Small intestine (tissue), 7 donors: ENCODE measurements around the gene SLC25A42. TPM values are rescaled to one million over a fixed set of nuclear protein-coding genes. Genes with fewer than 3 reads are reported as not detected.

Experiments used
- DNase-seq, 2 donors: peaks; one replicate each; pipeline versions ENCODE4 v3.0.0 to v3.0.0-alpha.2; 2013
- FAIRE-seq: peaks from 2 replicates; lab custom pipeline; 2012; peaks lifted over from hg19 to GRCh38; lab: Jason Lieb, UNC
- H3K27ac ChIP-seq, 3 donors: one replicate each; pipeline ENCODE4 v1.5.1; 2013; ENCODE audit warnings: low read length in 2 of 3, mild to moderate bottlenecking in 2 of 3, control low read depth in 1 of 3, inconsistent platforms in 1 of 3, low read depth in 1 of 3, moderate library complexity in 1 of 3
- H3K27me3 ChIP-seq, 3 donors: one replicate each; pipeline ENCODE4 v1.6.1; 2013; ENCODE audit warnings: low read length in 3 of 3, inconsistent platforms in 1 of 3; ENCODE audit not compliant: control insufficient read depth in 3 of 3, insufficient read depth in 3 of 3
- H3K36me3 ChIP-seq, 3 donors: one replicate each; pipeline ENCODE4 v1.6.1; 2013; ENCODE audit warnings: low read length in 3 of 3, inconsistent platforms in 1 of 3, low read depth in 1 of 3, mild to moderate bottlenecking in 1 of 3, moderate library complexity in 1 of 3; ENCODE audit not compliant: control insufficient read depth in 3 of 3, insufficient read depth in 2 of 3
- H3K4me1 ChIP-seq, 3 donors: one replicate each; pipeline ENCODE4 v1.6.1; 2013; ENCODE audit warnings: low read length in 2 of 3, inconsistent platforms in 1 of 3, low read depth in 1 of 3, mild to moderate bottlenecking in 1 of 3, moderate library complexity in 1 of 3; ENCODE audit not compliant: control insufficient read depth in 3 of 3, insufficient read depth in 2 of 3
- H3K4me3 ChIP-seq, 3 donors: one replicate each; pipeline ENCODE4 v1.5.1; 2013; ENCODE audit warnings: low read length in 3 of 3, control low read depth in 1 of 3, inconsistent platforms in 1 of 3, low read depth in 1 of 3, mild to moderate bottlenecking in 1 of 3, moderate library complexity in 1 of 3
- H3K9me3 ChIP-seq, 2 donors: one replicate each; pipeline ENCODE4 v1.6.1; 2013; ENCODE audit warnings: low read depth in 1 of 2, low read length in 1 of 2; ENCODE audit not compliant: control insufficient read depth in 2 of 2, insufficient read depth in 1 of 2
- WGBS, 3 donors: extraction: QIAGEN DNeasy Blood & Tissue Kit; methylation state at CpG; one replicate each; pipeline ENCODE4 v1.1.7; 2013; 5-methylcytosine and 5-hydroxymethylcytosine counted together
- polyA plus RNA-seq, 4 donors: library from polyadenylated mRNA; stranded (reverse) in 3 of 4; unstranded in 1 of 4; fragments of 200-250 nt in 3 of 4; fragments of 120-200 nt in 1 of 4; gene quantifications; one replicate each; pipeline versions ENCODE4 v1.2.1 to v1.2.3, GENCODE V29; 2013
- donor health status: healthy with polysubstance abuse.
- donor health status: control.
- donor health status: control.
- donor health status: Bipolar disorder and iron deficiency.
- donor health status: healthy.

Gene SLC25A42
- polyA plus RNA-seq, 4 donors, result 5.6 to 19.6 (median 9.4) TPM

DNA sequence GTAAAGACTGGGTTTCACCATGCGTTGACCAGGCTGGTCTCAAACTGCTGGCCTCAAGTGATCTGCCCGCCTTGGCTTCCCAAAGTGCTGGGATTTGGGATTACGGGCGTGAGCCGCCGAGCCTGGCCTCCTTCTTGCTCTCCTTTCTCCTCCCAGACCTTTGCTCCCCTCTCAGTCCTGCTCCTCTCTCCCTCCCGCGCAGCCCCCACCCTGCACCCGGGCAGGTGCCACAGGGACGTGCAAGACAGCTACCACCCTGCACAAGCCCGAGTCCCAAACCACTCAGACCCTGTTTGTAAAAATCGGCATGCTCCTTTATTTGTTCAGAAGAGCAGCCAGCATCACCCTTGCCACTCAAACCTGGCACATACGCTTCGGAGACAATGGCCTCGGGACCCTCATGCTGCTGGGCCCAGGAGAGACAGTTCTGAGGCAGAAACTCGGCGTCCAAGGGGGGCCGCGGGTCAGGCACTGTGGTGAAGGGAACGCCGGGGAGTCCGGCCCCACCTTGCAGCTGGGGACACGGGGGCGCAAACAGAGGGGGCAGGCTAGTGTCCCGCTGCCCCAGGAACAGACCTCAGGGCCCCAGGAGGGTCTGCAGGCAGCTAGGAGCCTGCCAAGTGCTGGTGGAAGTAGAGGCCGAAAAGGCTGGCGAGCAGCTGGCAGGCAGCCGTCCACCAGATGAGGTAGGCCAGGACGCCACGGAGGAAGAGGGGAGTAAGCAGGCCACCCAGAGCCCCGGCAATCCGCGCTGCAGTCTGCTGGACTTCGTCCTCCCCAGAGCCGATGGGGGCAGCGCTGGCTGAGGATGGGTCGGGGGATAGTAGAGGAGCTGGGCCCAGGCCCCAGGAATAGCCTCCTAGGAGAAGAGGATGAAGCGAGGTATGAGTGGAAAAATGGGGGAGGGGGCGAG, 55.8 kb downstream of the SLC25A42 start:
- WGBS, 3 donors, result 88 to 92% (median 92%) methylated on average over 29 to 39 of the region's 39 CpGs
- peak overlapping the region in 1 of 3 donors; percentile 33 for H3K27ac ChIP-seq
- peaks cover 0 to 15% (median 0%) of the 10 kb centered on the region in 3 donors for H3K36me3 ChIP-seq
- peaks cover 0 to 4% of the 10 kb centered on the region in 2 donors for H3K9me3 ChIP-seq
- peak in 1 of 2 donors; percentile 47 for DNase-seq
- H3K4me1 ChIP-seq, result peaks cover 0 to 12% (median 0%) of the 10 kb centered on the region in 3 donors
- no peaks in the 10 kb centered on the region for H3K27me3 ChIP-seq
- peak overlapping the region in 1 of 3 donors; percentile 28 for H3K4me3 ChIP-seq
- FAIRE-seq, result no peak

DNA sequence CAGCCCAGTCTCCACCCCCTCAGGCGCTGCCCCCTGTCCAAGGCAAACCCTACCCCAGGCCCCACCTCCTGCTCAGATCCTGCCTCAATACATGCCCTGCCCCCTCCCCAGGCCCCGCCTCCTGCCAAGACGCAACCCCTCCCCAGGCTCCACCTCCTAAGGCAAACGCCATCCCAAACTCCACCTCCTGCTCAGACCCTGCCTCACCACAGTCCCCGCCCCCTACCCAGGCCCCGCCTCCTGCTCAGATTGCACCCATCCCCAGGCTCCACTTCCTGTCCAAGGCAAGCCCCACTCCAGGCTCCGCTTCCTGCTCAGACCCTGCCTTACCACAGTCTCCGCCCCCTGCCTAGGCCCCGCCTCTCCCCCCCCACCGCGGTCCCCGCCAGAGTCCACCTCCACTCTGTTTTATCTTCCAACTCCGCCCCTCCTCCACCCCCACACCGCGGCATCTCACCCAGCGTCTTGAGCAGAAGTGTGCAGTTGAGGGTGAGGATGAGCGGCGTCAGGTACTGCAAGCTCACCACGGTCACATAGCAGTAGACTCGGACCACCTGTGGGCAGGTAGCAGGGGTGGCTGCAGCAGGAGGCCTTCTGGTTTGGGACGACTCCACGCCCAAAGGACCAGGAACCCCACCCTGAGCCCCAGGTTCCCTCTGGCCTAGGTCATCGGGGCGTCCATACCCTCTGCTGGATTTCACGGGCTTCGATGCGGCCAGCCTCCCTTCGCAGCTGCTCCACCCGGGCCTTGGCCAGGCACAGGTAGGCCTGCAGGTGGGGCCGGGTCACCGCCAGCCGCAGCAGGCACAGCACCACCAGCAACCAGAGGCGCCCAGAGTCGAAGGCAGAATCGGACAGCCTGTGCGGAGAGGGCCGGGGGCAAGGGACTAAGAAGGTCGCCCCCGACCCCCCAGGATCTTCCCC, 56.8 kb downstream of the SLC25A42 start:
- H3K27me3 ChIP-seq, result no peaks in the 10 kb centered on the region
- DNase-seq, result peak; percentile 70 to 98
- H3K4me3 ChIP-seq, result peak overlapping the region in 2 of 3 donors; percentile 31
- FAIRE-seq, result no peak
- peak overlapping the region in 1 of 3 donors; percentile 33 for H3K27ac ChIP-seq
- H3K4me1 ChIP-seq, result peaks cover 0 to 12% (median 0%) of the 10 kb centered on the region in 3 donors
- H3K9me3 ChIP-seq, result peaks cover 0 to 4% of the 10 kb centered on the region in 2 donors
- H3K36me3 ChIP-seq, result peaks cover 0 to 15% (median 0%) of the 10 kb centered on the region in 3 donors
- WGBS, 3 donors, result 65 to 71% (median 68%) methylated on average over 38 to 39 of the region's 39 CpGs

DNA sequence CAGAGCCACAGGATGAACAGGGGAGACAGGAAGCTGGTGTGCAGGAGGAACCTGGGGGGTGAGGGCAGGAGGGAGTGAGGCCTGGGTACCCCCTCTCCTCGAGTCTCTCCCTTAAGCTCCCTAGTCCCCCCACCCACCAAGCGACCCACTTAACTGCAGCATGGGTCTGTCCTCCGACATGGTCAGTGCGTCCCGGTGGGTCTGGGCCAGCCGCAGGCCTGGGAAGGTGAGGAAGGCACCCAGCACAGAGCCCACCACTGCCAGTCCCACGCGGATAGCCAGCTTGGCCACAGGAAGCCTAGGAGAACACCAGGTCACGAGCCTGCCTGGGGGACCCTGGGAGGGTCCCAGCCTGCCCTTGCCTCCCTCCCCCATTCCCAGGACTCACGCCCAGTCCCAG, 57.6 kb downstream of the SLC25A42 start:
- peaks cover 0 to 12% (median 0%) of the 10 kb centered on the region in 3 donors for H3K4me1 ChIP-seq
- peaks cover 0 to 15% (median 0%) of the 10 kb centered on the region in 3 donors for H3K36me3 ChIP-seq
- no peak overlapping the region for H3K4me3 ChIP-seq
- no peaks in the 10 kb centered on the region for H3K27me3 ChIP-seq
- no peak for FAIRE-seq
- WGBS, 3 donors, result 87 to 95% (median 89%) methylated on average over 10 of the region's 10 CpGs
- peaks cover 0 to 4% of the 10 kb centered on the region in 2 donors for H3K9me3 ChIP-seq
- H3K27ac ChIP-seq, result no peak overlapping the region
- DNase-seq, result no peak

DNA sequence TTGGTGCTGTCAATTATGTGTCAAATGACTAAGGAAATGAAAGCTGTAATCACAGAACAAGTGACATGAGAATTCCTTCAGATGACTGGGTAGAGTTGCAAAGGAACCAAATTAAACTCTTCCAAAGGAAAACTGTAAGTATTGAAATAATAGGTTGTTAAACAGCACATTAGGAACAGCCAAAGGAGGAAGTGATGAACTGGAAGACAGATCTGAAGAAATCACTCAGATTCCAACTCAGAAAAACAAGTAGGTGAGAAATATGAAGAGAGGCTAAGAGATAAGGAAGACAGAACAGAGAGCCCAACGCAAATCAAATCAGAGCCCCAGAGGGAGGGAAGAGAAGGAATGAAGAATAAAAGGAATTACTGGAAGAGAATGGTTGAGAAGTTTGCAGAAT, 59.1 kb downstream of the SLC25A42 start:
- Histone ChIP-seq H3K4me1 (peaks cover 0 to 12% (median 0%) of the 10 kb centered on the region in 3 donors), H3K27me3 (no peaks in the 10 kb centered on the region), H3K36me3 (peaks cover 0 to 15% (median 0%) of the 10 kb centered on the region in 3 donors), H3K27ac (no peak overlapping the region), H3K4me3 (no peak overlapping the region), H3K9me3 (peaks cover 0 to 4% of the 10 kb centered on the region in 2 donors)
- no peak for DNase-seq
- 92 to 100% (median 96%) methylated on average over 1 of the region's 1 CpG for WGBS, 3 donors
- no peak for FAIRE-seq

DNA sequence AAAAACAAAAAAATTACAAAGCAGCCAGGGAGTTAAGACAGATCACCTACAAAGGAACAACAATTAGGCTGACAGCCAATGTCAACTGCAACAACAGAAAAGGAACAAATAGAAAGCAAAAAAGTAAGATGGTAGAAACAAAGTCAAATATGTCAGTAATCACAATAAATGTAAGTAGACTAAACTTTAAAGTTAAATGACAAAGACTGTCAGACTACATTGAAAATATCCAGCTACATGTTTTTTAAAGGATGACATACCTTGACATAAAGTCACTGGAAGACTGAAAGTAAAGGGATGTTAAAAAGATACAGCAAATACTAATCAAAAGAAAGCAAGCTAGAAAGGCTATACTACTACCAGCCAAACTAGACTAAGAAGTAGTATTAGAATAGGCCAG, 59.6 kb downstream of the SLC25A42 start:
- peaks cover 0 to 12% (median 0%) of the 10 kb centered on the region in 3 donors for H3K4me1 ChIP-seq
- no peak overlapping the region for H3K4me3 ChIP-seq
- H3K36me3 ChIP-seq, result peaks cover 0 to 14% (median 0%) of the 10 kb centered on the region in 3 donors
- peaks cover 0 to 4% of the 10 kb centered on the region in 2 donors for H3K9me3 ChIP-seq
- no peak overlapping the region for H3K27ac ChIP-seq
- DNase-seq, result no peak
- no peaks in the 10 kb centered on the region for H3K27me3 ChIP-seq
- FAIRE-seq, result no peak

DNA sequence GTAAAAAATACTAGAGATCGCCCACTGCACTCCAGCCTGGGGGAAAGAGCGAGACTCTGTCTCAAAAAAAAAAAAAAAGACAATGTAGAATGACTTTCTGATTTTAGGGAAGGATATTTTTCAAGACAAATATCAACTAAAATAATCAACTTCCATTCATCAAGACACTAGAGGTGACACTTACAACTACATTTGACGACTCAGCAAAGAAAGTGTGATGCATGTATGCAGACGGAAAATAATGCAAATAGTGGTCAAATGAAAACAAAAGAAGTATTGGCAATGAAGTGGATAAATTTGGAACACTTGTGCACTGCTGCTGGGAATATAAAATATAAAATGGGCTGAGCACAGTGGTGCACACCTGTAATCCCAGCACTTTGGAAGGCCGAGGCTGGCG, 62.3 kb downstream of the SLC25A42 start:
- Histone ChIP-seq H3K36me3 (peaks cover 0 to 14% (median 0%) of the 10 kb centered on the region in 3 donors), H3K27ac (no peak overlapping the region), H3K4me1 (peaks cover 0 to under 1% (median 0%) of the 10 kb centered on the region in 3 donors), H3K27me3 (no peaks in the 10 kb centered on the region), H3K4me3 (no peak overlapping the region), H3K9me3 (peaks cover 0 to 9% of the 10 kb centered on the region in 2 donors)
- no peak for DNase-seq
- FAIRE-seq, result no peak
- whole genome bisulfite sequencing, 3 donors, result 92 to 100% (median 94%) methylated on average over 6 of the region's 6 CpGs

DNA sequence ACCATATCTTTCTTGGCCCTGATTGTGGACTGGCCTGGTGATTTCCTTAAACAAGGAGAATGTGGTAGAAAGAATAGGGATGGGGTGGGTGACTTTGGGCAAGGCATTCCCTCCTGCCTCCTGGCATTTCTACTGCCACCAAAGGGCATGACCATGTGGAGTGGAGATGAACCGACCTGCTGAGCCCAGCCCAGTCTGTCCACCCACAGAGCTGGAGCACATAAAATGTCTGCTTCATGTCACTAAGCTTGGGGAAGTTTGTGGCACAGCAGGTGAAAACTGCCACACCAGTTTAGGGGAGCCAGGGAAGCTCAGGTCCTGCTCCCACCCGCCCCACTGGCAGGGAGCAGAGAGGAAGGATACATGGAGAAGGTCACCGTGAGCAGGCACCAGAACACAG, 68.2 kb downstream of the SLC25A42 start:
- DNase-seq (no peak), FAIRE-seq (no peak)
- Histone ChIP-seq H3K27me3 (no peaks in the 10 kb centered on the region), H3K4me3 (no peak overlapping the region), H3K27ac (no peak overlapping the region), H3K9me3 (peaks cover 0 to 20% of the 10 kb centered on the region in 2 donors), H3K36me3 (peaks cover 0 to 25% (median 3%) of the 10 kb centered on the region in 3 donors), H3K4me1 (no peaks in the 10 kb centered on the region)
- WGBS, 3 donors, result 91 to 95% (median 94%) methylated on average over 3 of the region's 3 CpGs

DNA sequence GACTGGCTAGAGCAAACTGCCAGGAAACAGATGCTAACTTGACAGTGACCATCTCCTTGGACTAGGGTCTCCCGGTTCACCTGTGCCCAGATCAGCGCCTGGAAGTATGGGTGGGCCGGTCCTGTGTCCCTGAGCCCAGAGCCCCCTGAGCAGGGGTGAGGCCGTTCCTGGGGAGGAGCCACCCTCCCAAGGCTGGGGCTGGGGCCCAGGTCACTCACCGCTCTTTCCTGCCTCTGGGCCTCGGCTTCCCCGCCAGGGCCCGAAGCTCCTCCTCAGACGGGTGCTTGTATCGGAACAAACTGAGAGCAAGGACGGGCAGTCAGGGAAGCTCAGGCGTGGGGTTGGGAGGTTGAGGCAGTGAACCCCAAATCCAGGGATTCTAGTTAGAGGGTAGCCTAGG, 69.1 kb downstream of the SLC25A42 start:
- DNase-seq (no peak), FAIRE-seq (no peak)
- no peak overlapping the region for H3K27ac ChIP-seq
- no peaks in the 10 kb centered on the region for H3K27me3 ChIP-seq
- 96 to 97% (median 97%) methylated on average over 12 of the region's 12 CpGs for WGBS, 3 donors
- no peak overlapping the region for H3K4me3 ChIP-seq
- H3K36me3 ChIP-seq, result peaks cover 0 to 25% (median 3%) of the 10 kb centered on the region in 3 donors
- H3K4me1 ChIP-seq, result no peaks in the 10 kb centered on the region
- H3K9me3 ChIP-seq, result peaks cover 0 to 20% of the 10 kb centered on the region in 2 donors
